Measurements from ENCODE around the gene FHIT. TPM values are rescaled to one million over a fixed set of nuclear protein-coding genes. Genes with fewer than 3 reads are reported as not detected.
"Not testable (repeated sequence)": the region's sequence is repeated elsewhere in the genome, so short reads cannot be mapped to it uniquely, and the experiment has no call there.

Gene FHIT
- total RNA-seq, 1 experiment from 2014 or later = 20.1 TPM

GRCh38 chr3:61051666-61052065 lies 199.6 kb downstream of the FHIT start:
- TF ChIP-seq, protein P1, sequence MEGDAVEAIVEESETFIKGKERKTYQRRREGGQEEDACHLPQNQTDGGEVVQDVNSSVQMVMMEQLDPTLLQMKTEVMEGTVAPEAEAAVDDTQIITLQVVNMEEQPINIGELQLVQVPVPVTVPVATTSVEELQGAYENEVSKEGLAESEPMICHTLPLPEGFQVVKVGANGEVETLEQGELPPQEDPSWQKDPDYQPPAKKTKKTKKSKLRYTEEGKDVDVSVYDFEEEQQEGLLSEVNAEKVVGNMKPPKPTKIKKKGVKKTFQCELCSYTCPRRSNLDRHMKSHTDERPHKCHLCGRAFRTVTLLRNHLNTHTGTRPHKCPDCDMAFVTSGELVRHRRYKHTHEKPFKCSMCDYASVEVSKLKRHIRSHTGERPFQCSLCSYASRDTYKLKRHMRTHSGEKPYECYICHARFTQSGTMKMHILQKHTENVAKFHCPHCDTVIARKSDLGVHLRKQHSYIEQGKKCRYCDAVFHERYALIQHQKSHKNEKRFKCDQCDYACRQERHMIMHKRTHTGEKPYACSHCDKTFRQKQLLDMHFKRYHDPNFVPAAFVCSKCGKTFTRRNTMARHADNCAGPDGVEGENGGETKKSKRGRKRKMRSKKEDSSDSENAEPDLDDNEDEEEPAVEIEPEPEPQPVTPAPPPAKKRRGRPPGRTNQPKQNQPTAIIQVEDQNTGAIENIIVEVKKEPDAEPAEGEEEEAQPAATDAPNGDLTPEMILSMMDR (IDR thresholded peaks at IDR 0.05; ENCODE audit: unreplicated experiment) = no peak
- Mint-ChIP-seq H3K27ac (ENCODE audit: low read depth, unreplicated experiment) (no peak overlapping the region), H3K27me3 (ENCODE audit: insufficient read depth, unreplicated experiment) (no peaks in the 10 kb centered on the region), H3K9me3 (ENCODE audit: unreplicated experiment) (no peaks in the 10 kb centered on the region), H3K4me1 (ENCODE audit: insufficient read depth, unreplicated experiment) (no peaks in the 10 kb centered on the region), H3K4me3 (ENCODE audit: unreplicated experiment) (no peak overlapping the region), H3K36me3 (ENCODE audit: insufficient read depth, unreplicated experiment) (no peaks in the 10 kb centered on the region)
- no peak for DNase-seq (ENCODE audit: unreplicated experiment)
- CTCF ChIA-PET = no interaction called here
- no TSS peak for BruUV-seq (replicated peaks)
- POLR2A ChIA-PET = no interaction called here
- intact Hi-C loops (cut with micrococcal nuclease) = no loop called here

- H3K4me3 Mint-ChIP-seq (ENCODE audit: unreplicated experiment); CTCF ChIA-PET; H3K27me3 Mint-ChIP-seq (ENCODE audit: insufficient read depth, unreplicated experiment); DNase-seq (ENCODE audit: unreplicated experiment); intact Hi-C loops (cut with micrococcal nuclease); H3K27ac Mint-ChIP-seq (ENCODE audit: low read depth, unreplicated experiment); H3K4me1 Mint-ChIP-seq (ENCODE audit: insufficient read depth, unreplicated experiment); POLR2A ChIA-PET; H3K9me3 Mint-ChIP-seq (ENCODE audit: unreplicated experiment); BruUV-seq (replicated peaks); H3K36me3 Mint-ChIP-seq (ENCODE audit: insufficient read depth, unreplicated experiment): not testable (repeated sequence)
Observed at GRCh38 chr3:61045169-61045568, 206.1 kb downstream of the FHIT start.

DNA sequence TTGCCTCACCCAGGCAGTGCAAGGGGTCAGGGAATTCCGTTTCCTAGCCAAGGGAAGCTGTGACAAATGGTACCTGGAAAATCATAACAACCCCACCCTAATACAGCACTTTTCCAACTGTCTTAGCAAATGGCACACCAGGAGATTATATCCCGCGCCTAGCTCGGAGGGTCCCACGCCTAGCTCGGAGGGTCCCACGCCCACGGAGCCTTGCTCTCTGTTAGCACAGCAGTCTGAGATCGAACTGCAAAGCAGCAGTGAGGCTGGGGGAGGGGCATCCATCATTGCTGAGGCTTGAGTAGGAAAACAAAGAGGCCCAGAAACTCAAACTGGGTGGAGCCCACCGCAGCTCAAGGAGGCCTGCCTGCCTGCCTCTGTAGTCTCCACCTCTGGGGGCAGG lies 208.1 kb downstream of the FHIT start:
- intact Hi-C loops (cut with micrococcal nuclease) = no loop called here
- no peak overlapping the region for H3K27ac Mint-ChIP-seq (ENCODE audit: low read depth, unreplicated experiment)
- H3K4me3 Mint-ChIP-seq (ENCODE audit: unreplicated experiment) = no peak overlapping the region
- no peaks in the 10 kb centered on the region for H3K9me3 Mint-ChIP-seq (ENCODE audit: unreplicated experiment)
- no peak for DNase-seq (ENCODE audit: unreplicated experiment)
- TF ChIP-seq, protein P1 (IDR thresholded peaks at IDR 0.05; ENCODE audit: unreplicated experiment) = no peak
- H3K36me3 Mint-ChIP-seq (ENCODE audit: insufficient read depth, unreplicated experiment) = no peaks in the 10 kb centered on the region
- no peaks in the 10 kb centered on the region for H3K4me1 Mint-ChIP-seq (ENCODE audit: insufficient read depth, unreplicated experiment)
- ChIA-PET CTCF (interaction anchor here (0.6 kb wide), 1 partner anchor 1432 kb away, joined by 3 read pairs; no protein-coding TSS in a partner anchor), POLR2A (no interaction called here)
- H3K27me3 Mint-ChIP-seq (ENCODE audit: insufficient read depth, unreplicated experiment) = no peaks in the 10 kb centered on the region
- no TSS peak for BruUV-seq (replicated peaks)

- Mint-ChIP-seq H3K27me3 (ENCODE audit: insufficient read depth, unreplicated experiment) (no peaks in the 10 kb centered on the region), H3K4me1 (ENCODE audit: insufficient read depth, unreplicated experiment) (no peaks in the 10 kb centered on the region), H3K9me3 (ENCODE audit: unreplicated experiment) (no peaks in the 10 kb centered on the region), H3K27ac (ENCODE audit: low read depth, unreplicated experiment) (no peak overlapping the region), H3K36me3 (ENCODE audit: insufficient read depth, unreplicated experiment) (no peaks in the 10 kb centered on the region), H3K4me3 (ENCODE audit: unreplicated experiment) (no peak overlapping the region)
- CTCF ChIA-PET = no interaction called here
- BruUV-seq (replicated peaks) = no TSS peak
- TF ChIP-seq, protein P1 (IDR thresholded peaks at IDR 0.05; ENCODE audit: unreplicated experiment) = no peak
- POLR2A ChIA-PET = no interaction called here
- no peak for DNase-seq (ENCODE audit: unreplicated experiment)
- intact Hi-C loops (cut with micrococcal nuclease) = no loop called here
Observed at GRCh38 chr3:61040618-61041017, 210.6 kb downstream of the FHIT start.

DNA sequence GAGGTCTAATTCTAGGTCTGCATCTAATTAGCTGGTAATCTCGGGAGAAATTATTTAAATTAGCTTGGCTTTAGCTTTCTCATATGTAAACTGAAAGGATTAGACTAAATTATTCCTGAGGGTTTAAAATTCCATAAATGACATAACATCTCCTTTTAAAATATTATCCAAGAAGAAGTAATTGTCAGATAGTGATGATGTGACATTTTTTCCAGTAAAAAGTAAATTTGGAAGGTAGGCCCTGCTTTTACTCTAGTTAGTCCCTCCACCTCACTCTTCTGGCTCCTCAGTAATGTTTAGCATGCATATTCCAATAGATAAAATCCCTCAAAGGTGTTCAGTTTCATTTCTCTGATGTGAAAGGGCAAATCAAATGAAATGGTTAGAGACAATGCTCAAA lies 215.7 kb downstream of the FHIT start:
- H3K36me3 Mint-ChIP-seq (ENCODE audit: insufficient read depth, unreplicated experiment) = no peaks in the 10 kb centered on the region
- no TSS peak for BruUV-seq (replicated peaks)

More for the DNA sequence above, 215.7 kb downstream of the FHIT start:
- TF ChIP-seq, protein P1 (IDR thresholded peaks at IDR 0.05; ENCODE audit: unreplicated experiment) = no peak
- ChIA-PET CTCF (interaction anchor here (0.7 kb wide), 1 partner anchor 346 kb away, joined by 4 read pairs; no protein-coding TSS in a partner anchor), POLR2A (no interaction called here)
- Mint-ChIP-seq H3K27ac (ENCODE audit: low read depth, unreplicated experiment) (no peak overlapping the region), H3K9me3 (ENCODE audit: unreplicated experiment) (no peaks in the 10 kb centered on the region), H3K4me1 (ENCODE audit: insufficient read depth, unreplicated experiment) (peaks cover 3% of the 10 kb centered on the region), H3K27me3 (ENCODE audit: insufficient read depth, unreplicated experiment) (no peaks in the 10 kb centered on the region), H3K4me3 (ENCODE audit: unreplicated experiment) (no peak overlapping the region)
- DNase-seq (ENCODE audit: unreplicated experiment) = no peak
- intact Hi-C loops (cut with micrococcal nuclease) = no loop called here

Measured in MCF 10A (cell line).